ENCODE results near the gene ETFA. TPM values are rescaled to one million over a fixed set of nuclear protein-coding genes. Genes with fewer than 3 reads are reported as not detected.

ETFA gene
- total RNA-seq, 1 donor from 2014 or later, result 112 TPM

GRCh38 chr15:76353903-76354302 lies 42.6 kb upstream of the ETFA start:
- TF ChIP-seq, protein P1, sequence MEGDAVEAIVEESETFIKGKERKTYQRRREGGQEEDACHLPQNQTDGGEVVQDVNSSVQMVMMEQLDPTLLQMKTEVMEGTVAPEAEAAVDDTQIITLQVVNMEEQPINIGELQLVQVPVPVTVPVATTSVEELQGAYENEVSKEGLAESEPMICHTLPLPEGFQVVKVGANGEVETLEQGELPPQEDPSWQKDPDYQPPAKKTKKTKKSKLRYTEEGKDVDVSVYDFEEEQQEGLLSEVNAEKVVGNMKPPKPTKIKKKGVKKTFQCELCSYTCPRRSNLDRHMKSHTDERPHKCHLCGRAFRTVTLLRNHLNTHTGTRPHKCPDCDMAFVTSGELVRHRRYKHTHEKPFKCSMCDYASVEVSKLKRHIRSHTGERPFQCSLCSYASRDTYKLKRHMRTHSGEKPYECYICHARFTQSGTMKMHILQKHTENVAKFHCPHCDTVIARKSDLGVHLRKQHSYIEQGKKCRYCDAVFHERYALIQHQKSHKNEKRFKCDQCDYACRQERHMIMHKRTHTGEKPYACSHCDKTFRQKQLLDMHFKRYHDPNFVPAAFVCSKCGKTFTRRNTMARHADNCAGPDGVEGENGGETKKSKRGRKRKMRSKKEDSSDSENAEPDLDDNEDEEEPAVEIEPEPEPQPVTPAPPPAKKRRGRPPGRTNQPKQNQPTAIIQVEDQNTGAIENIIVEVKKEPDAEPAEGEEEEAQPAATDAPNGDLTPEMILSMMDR (IDR thresholded peaks at IDR 0.05), result no peak
- ATAC-seq (ENCODE audit: low read depth) (no peak), DNase-seq (no peak)
- intact Hi-C loops (cut with micrococcal nuclease), result no loop called here
- H3K27ac Mint-ChIP-seq, result no peak overlapping the region
- H3K27me3 Mint-ChIP-seq, result peaks cover 2% of the 10 kb centered on the region
- peaks cover 22% of the 10 kb centered on the region for H3K36me3 Mint-ChIP-seq (ENCODE audit: low read depth)
- CTCF ChIA-PET, result interaction anchor here (0.7 kb wide), 1 partner anchor 644 kb away, joined by 3 read pairs; no protein-coding TSS in a partner anchor
- POLR2A ChIA-PET, result no interaction called here
- H3K4me1 Mint-ChIP-seq, result no peaks in the 10 kb centered on the region
- no peak overlapping the region for H3K4me3 Mint-ChIP-seq
- H3K9me3 Mint-ChIP-seq, result no peaks in the 10 kb centered on the region

GRCh38 chr15:76353023-76353577 lies 41.8 kb upstream of the ETFA start:
- peaks cover 5% of the 10 kb centered on the region for H3K27me3 Mint-ChIP-seq
- TF ChIP-seq, protein P1 (IDR thresholded peaks at IDR 0.05), result no peak
- POLR2A ChIA-PET, result no interaction called here
- no peaks in the 10 kb centered on the region for H3K4me1 Mint-ChIP-seq
- H3K36me3 Mint-ChIP-seq (ENCODE audit: low read depth), result peaks cover 26% of the 10 kb centered on the region
- intact Hi-C loops (cut with micrococcal nuclease), result no loop called here
- H3K4me3 Mint-ChIP-seq, result no peak overlapping the region
- CTCF ChIA-PET, result no interaction called here
- H3K27ac Mint-ChIP-seq, result no peak overlapping the region
- ATAC-seq (ENCODE audit: low read depth) (no peak), DNase-seq (no peak)
- no peaks in the 10 kb centered on the region for H3K9me3 Mint-ChIP-seq

GRCh38 chr15:76349301-76350070 lies 38.2 kb upstream of the ETFA start:
- H3K36me3 Mint-ChIP-seq (ENCODE audit: low read depth), result peaks cover 20% of the 10 kb centered on the region
- ChIA-PET POLR2A (interaction anchor here (0.5 kb wide), 1 partner anchor 8 kb away, joined by 3 read pairs; no protein-coding TSS in a partner anchor), CTCF (no interaction called here)
- no peak overlapping the region for H3K27ac Mint-ChIP-seq
- no peak overlapping the region for H3K4me3 Mint-ChIP-seq
- peaks cover 17% of the 10 kb centered on the region for H3K4me1 Mint-ChIP-seq
- no peaks in the 10 kb centered on the region for H3K9me3 Mint-ChIP-seq
- ATAC-seq (ENCODE audit: low read depth) (no peak), DNase-seq (no peak)
- peaks cover 25% of the 10 kb centered on the region for H3K27me3 Mint-ChIP-seq
- TF ChIP-seq, protein P1 (IDR thresholded peaks at IDR 0.05), result no peak
- intact Hi-C loops (cut with micrococcal nuclease), result loop anchor here (10.0 kb wide), 2 partner anchors 225 to 735 kb away; no protein-coding TSS in a partner anchor

- POLR2A ChIA-PET, result no interaction called here
- Mint-ChIP-seq H3K9me3 (no peaks in the 10 kb centered on the region), H3K4me3 (peak overlapping the region; percentile 7), H3K27me3 (peaks cover 33% of the 10 kb centered on the region), H3K36me3 (ENCODE audit: low read depth) (peaks cover 13% of the 10 kb centered on the region), H3K27ac (no peak overlapping the region), H3K4me1 (peaks cover 25% of the 10 kb centered on the region)
- intact Hi-C loops (cut with micrococcal nuclease), result loop anchor here (10.0 kb wide), 2 partner anchors 227 to 737 kb away; no protein-coding TSS in a partner anchor
- CTCF ChIA-PET, result no interaction called here
- no peak for ATAC-seq (ENCODE audit: low read depth)
- TF ChIP-seq, protein P1 (IDR thresholded peaks at IDR 0.05), result no peak
- DNase-seq, result no peak
Measured at GRCh38 chr15:76347482-76348055, 36.3 kb upstream of the ETFA start.
